OCI-LY1 (cell line): ENCODE data around the gene SZRD1.

Experiments
- H2AFZ ChIP-seq: fragments of 200-600 bp; sonication (generic), shearing (Covaris generic); 2 replicates; pipeline ENCODE4 v1.6.0; 2014; ENCODE audit warnings: antibody characterized with exemption, mild to moderate bottlenecking, low read length
- H3F3A ChIP-seq: fragments of 200-600 bp; sonication (generic), shearing (Covaris generic); 2 replicates; pipeline ENCODE4 v1.6.0; 2014; ENCODE audit warnings: mild to moderate bottlenecking, antibody characterized with exemption, low read length, moderate library complexity; ENCODE audit not compliant: insufficient read depth
- H3K27ac ChIP-seq: fragments of 200-600 bp; sonication (generic); 2 replicates; pipeline ENCODE4 v1.5.1; 2014; ENCODE audit warnings: low read length, mixed run types, mild to moderate bottlenecking, low read depth; ENCODE audit not compliant: poor library complexity, severe bottlenecking
- H3K27me3 ChIP-seq: fragments of 200-600 bp; sonication (generic); 2 replicates; pipeline ENCODE4 v1.6.0; 2014; ENCODE audit warnings: antibody characterized with exemption, mild to moderate bottlenecking, low read length, moderate library complexity; ENCODE audit not compliant: insufficient read depth
- H3K36me3 ChIP-seq: fragments of 200-600 bp; sonication (generic); 2 replicates; pipeline ENCODE4 v1.6.1; 2014; ENCODE audit warnings: mild to moderate bottlenecking, antibody characterized with exemption, low read length, moderate library complexity, mixed read lengths; ENCODE audit not compliant: insufficient read depth
- H3K4me1 ChIP-seq: fragments of 200-600 bp; sonication (generic); 2 replicates; pipeline ENCODE4 v1.5.1; 2014; ENCODE audit warnings: mild to moderate bottlenecking, low read length, moderate library complexity; ENCODE audit not compliant: insufficient read depth, severe bottlenecking
- H3K4me2 ChIP-seq: fragments of 200-600 bp; sonication (generic), shearing (Covaris generic); 2 replicates; pipeline ENCODE4 v1.6.1; 2014; ENCODE audit warnings: low read length
- H3K4me3 ChIP-seq: fragments of 200-600 bp; sonication (generic); 2 replicates; pipeline ENCODE4 v1.5.1; 2014; ENCODE audit warnings: low read length, low read depth, mild to moderate bottlenecking, mixed read lengths; ENCODE audit not compliant: poor library complexity, severe bottlenecking
- H3K79me2 ChIP-seq: fragments of 200-600 bp; shearing (Covaris generic); 2 replicates; pipeline ENCODE4 v1.6.1; 2016; ENCODE audit warnings: mixed run types, low read length, mixed read lengths; ENCODE audit not compliant: insufficient read depth
- H3K9ac ChIP-seq: fragments of 200-600 bp; sonication (generic), shearing (Covaris generic); 2 replicates; pipeline ENCODE4 v1.6.1; 2014; ENCODE audit warnings: mild to moderate bottlenecking, low read length, mixed read lengths
- H3K9me2 ChIP-seq: fragments of 200-600 bp; sonication (generic), shearing (Covaris generic); 2 replicates; pipeline ENCODE4 v1.6.1; 2014; ENCODE audit warnings: low read depth, mild to moderate bottlenecking, low read length, mixed read lengths
- H3K9me3 ChIP-seq: fragments of 200-600 bp; shearing (Covaris generic); 2 replicates; pipeline ENCODE4 v1.6.1; 2014; ENCODE audit warnings: low read length, mixed read lengths
- H4K20me1 ChIP-seq: fragments of 200-600 bp; sonication (generic), shearing (Covaris generic); 2 replicates; pipeline ENCODE4 v1.6.0; 2016; ENCODE audit warnings: mild to moderate bottlenecking, low read length; ENCODE audit not compliant: insufficient read depth
- CTCF ChIP-seq: fragments of 200-600 bp; sonication (generic), shearing (Covaris generic); IDR thresholded peaks from 2 replicates; pipeline ENCODE4 v1.5.1; 2017; ENCODE audit warnings: mild to moderate bottlenecking, antibody characterized with exemption, low read length, moderate library complexity, mixed read lengths
- EZH2 ChIP-seq: fragments of 200-600 bp; sonication (generic), shearing (Covaris generic); IDR thresholded peaks from 2 replicates; pipeline ENCODE4 v1.8.0; 2017; ENCODE audit warnings: borderline replicate concordance, mixed run types, mild to moderate bottlenecking, antibody characterized with exemption, low read length, moderate library complexity, mixed read lengths

SZRD1 gene

GRCh38 chr1:16434007-16434406 lies 67.0 kb downstream of the SZRD1 start:
- H3K9me2 ChIP-seq = no peaks in the 10 kb centered on the region
- TF ChIP-seq EZH2 (no peak), CTCF (no peak)
- no peaks in the 10 kb centered on the region for H3K9me3 ChIP-seq
- no peaks in the 10 kb centered on the region for H3K36me3 ChIP-seq
- H3K4me3 ChIP-seq = no peak overlapping the region
- no peak overlapping the region for H2AFZ ChIP-seq
- no peaks in the 10 kb centered on the region for H3K79me2 ChIP-seq
- H3K27ac ChIP-seq = no peak overlapping the region
- H3K27me3 ChIP-seq = no peaks in the 10 kb centered on the region
- H3K9ac ChIP-seq = no peak overlapping the region
- H3K4me1 ChIP-seq = peaks cover 9% of the 10 kb centered on the region
- no peak overlapping the region for H3K4me2 ChIP-seq
- H4K20me1 ChIP-seq = no peaks in the 10 kb centered on the region
- no peaks in the 10 kb centered on the region for H3F3A ChIP-seq

- Histone ChIP-seq H3K4me1 (peaks cover 9% of the 10 kb centered on the region), H2AFZ (no peak overlapping the region), H3K36me3 (no peaks in the 10 kb centered on the region), H3K4me3 (no peak overlapping the region), H3F3A (no peaks in the 10 kb centered on the region), H3K27ac (no peak overlapping the region), H3K9me2 (no peaks in the 10 kb centered on the region), H3K9ac (no peak overlapping the region), H4K20me1 (no peaks in the 10 kb centered on the region), H3K4me2 (no peak overlapping the region), H3K79me2 (no peaks in the 10 kb centered on the region), H3K27me3 (no peaks in the 10 kb centered on the region), H3K9me3 (no peaks in the 10 kb centered on the region)
- TF ChIP-seq EZH2 = no peak
- TF ChIP-seq CTCF = no peak
Measured at GRCh38 chr1:16434501-16434900, 67.5 kb downstream of the SZRD1 start.

- H3K36me3 ChIP-seq = no peaks in the 10 kb centered on the region; the same call in 1 of the 2 replicates
- no peaks in the 10 kb centered on the region for H3K9me2 ChIP-seq
- peaks cover 7% of the 10 kb centered on the region; the same call in 1 of the 2 replicates for H3K79me2 ChIP-seq
- no peaks in the 10 kb centered on the region for H3K9me3 ChIP-seq
- H3K27me3 ChIP-seq = no peaks in the 10 kb centered on the region
- no peak within 1 kb of the TSS for H3K4me2 ChIP-seq
- no peak within 1 kb of the TSS for H3K9ac ChIP-seq
- peaks cover 26% of the 10 kb centered on the region for H3K4me1 ChIP-seq
- H3K27ac ChIP-seq = no peak within 1 kb of the TSS
- H3F3A ChIP-seq = no peaks in the 10 kb centered on the region
- no peak within 1 kb of the TSS for H2AFZ ChIP-seq
- TF ChIP-seq CTCF (no peak), EZH2 (no peak)
- no peak within 1 kb of the TSS for H3K4me3 ChIP-seq
- no peaks in the 10 kb centered on the region for H4K20me1 ChIP-seq
Measured at GRCh38 chr1:16436946-16437474, 70.0 kb downstream of the SZRD1 start, which contains the start of gene SPATA21. Gene SPATA21 (minus strand): TSS chr1:16437424. CDS start chr1:16431371, 6,053 bp downstream.
